IPS-15b (cell line): Measurements from ENCODE around the gene PLCB4.

Experiments
- H3K27me3 ChIP-seq: one replicate; pipeline ENCODE4 v1.6.1; 2013; ENCODE audit warnings: low read length; ENCODE audit not compliant: control insufficient read depth, insufficient read depth
- H3K36me3 ChIP-seq: one replicate; pipeline ENCODE4 v1.6.1; 2013; ENCODE audit warnings: low read length; ENCODE audit not compliant: control insufficient read depth, insufficient read depth
- H3K4me1 ChIP-seq: one replicate; pipeline ENCODE4 v1.6.1; 2013; ENCODE audit warnings: mild to moderate bottlenecking, low read length; ENCODE audit not compliant: control insufficient read depth, insufficient read depth
- H3K4me3 ChIP-seq: one replicate; pipeline ENCODE4 v1.5.1; 2013; ENCODE audit warnings: low read depth, low read length
- H3K9ac ChIP-seq: one replicate; pipeline ENCODE4 v1.6.1; 2013; ENCODE audit warnings: low read depth, mild to moderate bottlenecking, low read length
- H3K9me3 ChIP-seq: one replicate; pipeline ENCODE4 v1.6.1; 2013; ENCODE audit warnings: mild to moderate bottlenecking, low read length; ENCODE audit not compliant: control insufficient read depth, insufficient read depth

PLCB4 gene

DNA sequence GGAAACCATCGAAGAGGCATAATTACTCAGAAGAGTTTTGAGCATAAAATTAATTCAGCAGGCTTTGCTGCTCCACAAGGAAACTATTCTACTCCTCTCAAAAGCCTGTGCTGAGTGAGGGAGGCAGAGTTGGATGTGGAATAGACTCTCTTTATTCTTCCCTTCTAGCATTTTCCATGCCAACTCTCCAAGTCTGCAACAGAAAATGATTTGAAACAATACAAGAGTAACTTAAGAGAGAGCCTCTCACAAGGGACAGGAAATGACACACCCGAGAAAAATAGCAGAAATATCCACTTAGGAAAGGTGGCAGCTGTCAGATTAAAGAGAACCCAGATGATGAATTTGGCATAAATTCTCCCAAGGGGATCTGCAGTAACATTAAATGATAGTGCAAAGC, 419.2 kb downstream of the PLCB4 start:
- Histone ChIP-seq H3K9me3 (no peaks in the 10 kb centered on the region), H3K4me3 (no peak overlapping the region), H3K27me3 (no peaks in the 10 kb centered on the region), H3K36me3 (no peaks in the 10 kb centered on the region), H3K9ac (no peak overlapping the region), H3K4me1 (no peaks in the 10 kb centered on the region)

- Histone ChIP-seq H3K4me3 (no peak overlapping the region), H3K9me3 (no peaks in the 10 kb centered on the region), H3K36me3 (no peaks in the 10 kb centered on the region), H3K9ac (no peak overlapping the region), H3K27me3 (no peaks in the 10 kb centered on the region), H3K4me1 (no peaks in the 10 kb centered on the region)
Measured at GRCh38 chr20:9490161-9490560, 421.3 kb downstream of the PLCB4 start.

DNA sequence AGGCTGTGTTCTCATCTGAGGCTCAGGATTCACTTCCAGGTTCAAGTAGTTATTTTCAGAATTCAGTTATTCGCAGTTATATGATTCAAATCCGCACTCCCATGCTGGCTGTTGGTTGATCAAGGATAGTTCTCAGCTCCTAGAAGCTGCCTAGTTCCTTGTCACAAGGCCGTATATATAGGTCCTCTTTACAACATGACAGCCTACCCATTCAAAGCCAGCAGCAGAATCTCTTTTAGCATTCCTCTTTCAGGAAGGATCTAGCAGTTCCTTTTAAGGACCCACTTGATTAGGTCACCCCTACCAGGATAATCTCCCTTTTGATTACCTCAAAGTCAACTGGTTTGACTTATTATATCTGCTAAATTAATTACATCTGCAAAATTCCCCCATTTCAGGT, 421.7 kb downstream of the PLCB4 start:
- Histone ChIP-seq H3K9me3 (no peaks in the 10 kb centered on the region), H3K4me3 (no peak overlapping the region), H3K9ac (no peak overlapping the region), H3K36me3 (no peaks in the 10 kb centered on the region), H3K27me3 (no peaks in the 10 kb centered on the region), H3K4me1 (no peaks in the 10 kb centered on the region)

DNA sequence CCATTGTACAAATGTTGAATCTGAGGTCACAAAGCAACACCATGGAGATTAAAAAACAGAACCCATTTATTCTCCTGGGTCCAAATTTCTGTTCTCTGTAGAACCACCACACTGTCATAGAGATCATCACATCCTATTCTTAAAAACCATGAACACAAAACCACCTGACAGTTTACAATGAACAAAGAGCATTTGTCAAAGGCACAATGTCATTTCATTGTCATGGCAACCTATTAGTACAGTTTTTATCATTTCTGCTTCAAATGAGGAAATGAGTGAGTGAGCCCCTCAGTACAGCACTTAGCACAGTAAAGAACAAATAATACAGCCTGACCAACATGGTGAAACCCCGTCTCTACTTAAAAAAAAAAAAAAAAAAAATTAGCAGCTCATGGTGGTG, 422.4 kb downstream of the PLCB4 start:
- Histone ChIP-seq H3K9me3 (no peaks in the 10 kb centered on the region), H3K27me3 (no peaks in the 10 kb centered on the region), H3K4me3 (no peak overlapping the region), H3K4me1 (no peaks in the 10 kb centered on the region), H3K36me3 (no peaks in the 10 kb centered on the region), H3K9ac (no peak overlapping the region)

DNA sequence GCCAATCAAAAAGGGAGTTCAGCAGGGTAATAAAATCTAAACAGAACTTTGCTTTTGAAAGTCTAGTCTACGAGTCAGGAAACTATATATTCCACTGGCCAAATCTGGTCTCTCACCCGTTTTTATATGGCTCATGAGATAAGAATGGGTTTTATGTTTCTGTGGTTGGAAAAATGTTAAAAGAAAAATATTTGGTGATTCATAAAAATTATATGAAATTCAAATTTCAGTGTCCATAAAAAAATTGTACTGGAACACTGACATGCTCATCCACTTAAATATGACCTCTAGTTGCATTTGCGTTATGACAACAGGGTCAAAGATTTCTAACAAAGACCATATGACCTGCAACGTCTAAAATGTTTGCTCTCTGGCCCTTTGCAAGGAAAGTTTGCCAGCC, 423.2 kb downstream of the PLCB4 start:
- no peak overlapping the region for H3K9ac ChIP-seq
- H3K4me3 ChIP-seq: no peak overlapping the region
- H3K36me3 ChIP-seq: no peaks in the 10 kb centered on the region
- H3K9me3 ChIP-seq: no peaks in the 10 kb centered on the region
- H3K27me3 ChIP-seq: no peaks in the 10 kb centered on the region
- no peaks in the 10 kb centered on the region for H3K4me1 ChIP-seq

DNA sequence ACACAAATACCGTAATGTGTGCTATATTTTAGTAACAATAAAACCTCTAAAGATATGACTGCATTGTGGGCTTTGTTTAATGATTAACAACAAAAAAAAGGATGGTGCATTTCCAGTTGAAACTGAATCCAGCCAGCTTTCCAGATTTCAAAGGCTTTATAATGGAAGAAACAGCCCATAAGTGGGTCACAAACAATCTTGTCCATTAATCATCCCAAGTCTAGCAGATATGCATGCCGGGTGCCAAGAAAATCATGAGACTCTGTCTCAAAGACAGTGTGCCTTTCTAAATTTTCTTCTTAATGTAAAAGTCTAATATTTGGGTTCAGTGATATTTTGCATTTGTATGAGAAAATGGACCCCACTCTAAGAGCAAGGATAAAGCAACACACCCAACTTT, 424.9 kb downstream of the PLCB4 start:
- Histone ChIP-seq H3K4me3 (no peak overlapping the region), H3K9ac (no peak overlapping the region), H3K36me3 (no peaks in the 10 kb centered on the region), H3K27me3 (no peaks in the 10 kb centered on the region), H3K9me3 (no peaks in the 10 kb centered on the region), H3K4me1 (no peaks in the 10 kb centered on the region)

- Histone ChIP-seq H3K4me3 (no peak overlapping the region), H3K36me3 (no peaks in the 10 kb centered on the region), H3K9me3 (no peaks in the 10 kb centered on the region), H3K4me1 (no peaks in the 10 kb centered on the region), H3K9ac (no peak overlapping the region), H3K27me3 (no peaks in the 10 kb centered on the region)
Measured at GRCh38 chr20:9495701-9496100, 426.8 kb downstream of the PLCB4 start.

DNA sequence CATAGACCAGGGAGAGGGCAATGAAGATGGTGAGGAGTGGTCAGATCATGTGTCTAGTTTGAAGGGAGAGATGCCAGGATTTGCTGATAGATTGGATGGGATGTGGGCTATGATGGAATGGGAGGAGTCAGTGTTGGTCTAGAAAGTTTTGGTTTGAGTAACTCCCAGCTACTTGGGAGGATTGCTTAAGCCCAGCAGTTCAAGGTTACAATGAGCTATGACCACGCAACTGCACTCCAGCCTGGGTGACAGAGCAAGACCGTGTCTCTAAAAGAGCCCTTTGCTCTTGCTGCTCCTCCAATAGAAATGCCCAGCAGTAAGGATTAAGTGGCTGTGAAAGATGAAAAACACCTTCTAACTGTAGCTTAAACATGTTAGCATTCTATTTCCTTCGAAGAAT, 427.3 kb downstream of the PLCB4 start:
- no peak overlapping the region for H3K9ac ChIP-seq

DNA sequence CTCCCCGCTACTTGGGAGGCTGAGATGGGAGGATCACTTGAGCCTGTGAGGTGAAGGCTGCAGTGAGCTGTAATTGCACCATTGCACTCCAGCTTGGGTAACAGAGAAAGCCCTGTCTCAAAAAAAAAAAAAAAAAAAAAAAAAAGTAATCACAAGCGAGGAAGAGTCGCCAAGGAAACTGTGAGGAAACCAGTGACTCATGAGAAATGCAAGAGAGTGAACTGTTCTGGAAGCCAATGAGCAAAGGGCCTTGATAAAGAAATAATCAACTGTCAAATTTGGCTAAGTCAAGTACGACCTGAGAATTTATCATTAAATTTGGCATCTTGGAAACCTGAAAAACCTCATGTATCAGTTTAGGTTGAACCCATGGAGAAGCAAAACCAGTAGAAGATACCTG, 429.4 kb downstream of the PLCB4 start:
- Histone ChIP-seq H3K9ac (no peak overlapping the region), H3K4me1 (no peaks in the 10 kb centered on the region), H3K27me3 (peaks cover 2% of the 10 kb centered on the region), H3K9me3 (no peaks in the 10 kb centered on the region), H3K36me3 (no peaks in the 10 kb centered on the region), H3K4me3 (no peak overlapping the region)

More for the DNA sequence above, 427.3 kb downstream of the PLCB4 start:
- no peaks in the 10 kb centered on the region for H3K27me3 ChIP-seq
- H3K4me1 ChIP-seq: no peaks in the 10 kb centered on the region
- H3K36me3 ChIP-seq: no peaks in the 10 kb centered on the region
- no peaks in the 10 kb centered on the region for H3K9me3 ChIP-seq
- no peak overlapping the region for H3K4me3 ChIP-seq

- H3K36me3 ChIP-seq: no peaks in the 10 kb centered on the region
- no peak overlapping the region for H3K4me3 ChIP-seq
- H3K9me3 ChIP-seq: no peaks in the 10 kb centered on the region
- H3K27me3 ChIP-seq: peaks cover 8% of the 10 kb centered on the region
- H3K9ac ChIP-seq: no peak overlapping the region
- no peaks in the 10 kb centered on the region for H3K4me1 ChIP-seq
Measured at GRCh38 chr20:9499126-9499899, 430.4 kb downstream of the PLCB4 start.

GRCh38 chr20:9500121-9500520, 431.2 kb downstream of the PLCB4 start:
- Histone ChIP-seq H3K4me3 (no peak overlapping the region), H3K36me3 (no peaks in the 10 kb centered on the region), H3K4me1 (no peaks in the 10 kb centered on the region), H3K27me3 (peaks cover 15% of the 10 kb centered on the region), H3K9me3 (no peaks in the 10 kb centered on the region), H3K9ac (no peak overlapping the region)

- H3K4me3 ChIP-seq: no peak overlapping the region
- H3K36me3 ChIP-seq: no peaks in the 10 kb centered on the region
- H3K27me3 ChIP-seq: peaks cover 28% of the 10 kb centered on the region
- H3K4me1 ChIP-seq: no peaks in the 10 kb centered on the region
- H3K9me3 ChIP-seq: no peaks in the 10 kb centered on the region
- no peak overlapping the region for H3K9ac ChIP-seq
Measured at GRCh38 chr20:9501473-9501872, 432.6 kb downstream of the PLCB4 start.
